ENCODE results near the gene RDH8.

The RDH8 gene

DNA sequence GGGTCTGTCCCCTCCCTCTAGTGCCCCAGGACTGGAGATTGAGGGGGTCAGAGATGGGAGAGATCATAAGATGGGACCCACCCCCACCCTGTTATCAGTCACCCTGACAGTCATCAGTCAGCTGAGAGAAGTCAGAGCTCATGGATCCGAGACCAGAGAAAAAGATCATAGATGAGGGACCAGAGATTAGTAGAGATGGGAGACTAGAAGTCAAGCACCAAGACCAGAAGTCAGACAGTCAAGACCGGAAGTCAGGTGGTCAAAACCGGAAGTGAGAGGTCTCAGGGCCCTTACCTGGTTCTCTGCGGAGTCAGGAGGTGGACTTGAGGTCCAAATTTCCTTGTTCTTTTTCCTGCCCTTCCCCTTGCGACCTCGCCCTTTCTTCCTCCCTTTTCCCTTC, 10.0 kb upstream of the RDH8 start:
- DNase-seq (ENCODE audit: low spot score) = no peak
- TF ChIP-seq, protein P1, sequence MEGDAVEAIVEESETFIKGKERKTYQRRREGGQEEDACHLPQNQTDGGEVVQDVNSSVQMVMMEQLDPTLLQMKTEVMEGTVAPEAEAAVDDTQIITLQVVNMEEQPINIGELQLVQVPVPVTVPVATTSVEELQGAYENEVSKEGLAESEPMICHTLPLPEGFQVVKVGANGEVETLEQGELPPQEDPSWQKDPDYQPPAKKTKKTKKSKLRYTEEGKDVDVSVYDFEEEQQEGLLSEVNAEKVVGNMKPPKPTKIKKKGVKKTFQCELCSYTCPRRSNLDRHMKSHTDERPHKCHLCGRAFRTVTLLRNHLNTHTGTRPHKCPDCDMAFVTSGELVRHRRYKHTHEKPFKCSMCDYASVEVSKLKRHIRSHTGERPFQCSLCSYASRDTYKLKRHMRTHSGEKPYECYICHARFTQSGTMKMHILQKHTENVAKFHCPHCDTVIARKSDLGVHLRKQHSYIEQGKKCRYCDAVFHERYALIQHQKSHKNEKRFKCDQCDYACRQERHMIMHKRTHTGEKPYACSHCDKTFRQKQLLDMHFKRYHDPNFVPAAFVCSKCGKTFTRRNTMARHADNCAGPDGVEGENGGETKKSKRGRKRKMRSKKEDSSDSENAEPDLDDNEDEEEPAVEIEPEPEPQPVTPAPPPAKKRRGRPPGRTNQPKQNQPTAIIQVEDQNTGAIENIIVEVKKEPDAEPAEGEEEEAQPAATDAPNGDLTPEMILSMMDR (IDR thresholded peaks at IDR 0.05; ENCODE audit: extremely low read depth, insufficient read depth, missing control alignments) = no peak
- in situ Hi-C loops (cut with MboI; ENCODE audit: low pct_unique_long_range_greater_than_20kb, low sequenced_read_pairs, unreplicated experiment) = no loop called here

DNA sequence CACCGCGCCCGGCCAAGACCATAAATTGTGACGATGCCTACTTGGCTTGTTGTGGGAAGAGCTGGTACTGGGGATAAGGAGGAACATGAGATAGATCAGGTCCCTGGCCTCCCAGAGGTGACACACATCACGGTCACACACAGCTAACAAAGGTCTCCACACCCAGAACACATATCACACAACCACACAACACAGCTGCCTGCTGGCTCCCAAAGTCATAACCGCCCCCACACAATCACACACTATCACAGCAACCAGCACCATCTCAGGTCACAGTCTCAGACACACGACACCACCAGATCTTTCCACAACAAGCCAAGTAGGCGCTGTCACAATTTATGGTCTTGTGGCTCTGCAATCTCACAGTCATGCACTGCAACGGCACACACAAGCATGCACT, 8.7 kb upstream of the RDH8 start:
- TF ChIP-seq, protein P1 (IDR thresholded peaks at IDR 0.05; ENCODE audit: extremely low read depth, insufficient read depth, missing control alignments) = no peak
- in situ Hi-C loops (cut with MboI; ENCODE audit: low pct_unique_long_range_greater_than_20kb, low sequenced_read_pairs, unreplicated experiment) = no loop called here
- no peak for DNase-seq (ENCODE audit: low spot score)

DNA sequence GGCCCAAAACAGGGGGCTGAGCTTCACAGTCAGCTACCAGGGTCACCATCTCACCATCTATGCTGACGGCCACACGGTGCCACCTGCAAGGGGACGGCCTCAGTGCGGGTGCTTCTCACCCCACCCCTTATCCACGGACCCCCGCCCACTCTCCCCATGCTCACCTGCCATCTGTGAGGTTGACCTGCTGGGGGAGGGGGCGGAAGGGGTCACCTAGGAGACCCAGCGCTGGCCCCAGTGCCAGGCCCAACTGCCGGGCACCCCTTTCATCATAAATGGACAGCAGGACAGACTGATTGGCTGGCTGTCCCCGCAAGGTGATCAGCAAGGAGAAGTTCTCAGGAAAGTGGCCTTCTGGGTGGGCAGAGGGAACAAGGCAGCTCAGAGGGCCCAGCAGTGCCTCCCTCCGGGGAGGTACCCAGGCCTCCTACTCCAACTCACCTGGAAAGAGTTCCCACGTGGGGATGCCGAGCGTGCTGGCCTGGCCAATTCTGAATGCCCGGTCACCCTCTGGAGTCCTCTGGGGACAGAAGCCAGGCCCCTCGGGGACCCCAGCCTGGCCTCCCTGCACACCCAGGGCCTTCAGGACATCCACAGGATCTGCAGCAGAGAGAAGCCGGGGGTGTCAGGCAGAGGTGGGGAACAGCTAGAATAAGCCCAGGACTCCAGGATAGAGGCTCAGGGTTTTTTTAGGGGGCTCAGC, 7.5 kb upstream of the RDH8 start:
- DNase-seq (ENCODE audit: low spot score) = no peak
- in situ Hi-C loops (cut with MboI; ENCODE audit: low pct_unique_long_range_greater_than_20kb, low sequenced_read_pairs, unreplicated experiment) = no loop called here
- TF ChIP-seq, protein P1 (IDR thresholded peaks at IDR 0.05; ENCODE audit: extremely low read depth, insufficient read depth, missing control alignments) = no peak

DNA sequence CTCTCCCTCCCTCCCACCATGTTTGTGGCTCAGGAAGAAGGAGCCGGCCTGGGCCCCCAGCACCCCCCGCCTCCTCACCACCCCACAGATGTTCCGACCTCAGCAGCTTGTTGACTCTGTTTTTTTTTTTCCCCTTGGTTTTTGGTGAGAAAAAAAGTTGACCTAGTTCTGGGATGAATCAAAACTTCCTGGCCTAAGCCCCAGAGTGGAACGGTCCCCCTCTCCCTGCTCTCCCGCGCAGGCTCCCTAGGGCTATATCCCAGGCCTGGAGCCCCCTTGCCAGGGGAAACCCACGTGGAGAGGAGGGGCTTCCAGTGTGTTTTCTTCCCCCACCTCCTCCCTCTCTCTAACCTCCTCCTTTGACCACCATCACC, 7.0 kb upstream of the RDH8 start:
- DNase-seq (ENCODE audit: low spot score) = no peak
- in situ Hi-C loops (cut with MboI; ENCODE audit: low pct_unique_long_range_greater_than_20kb, low sequenced_read_pairs, unreplicated experiment) = no loop called here
- TF ChIP-seq, protein P1 (IDR thresholded peaks at IDR 0.05; ENCODE audit: extremely low read depth, insufficient read depth, missing control alignments) = no peak

DNA sequence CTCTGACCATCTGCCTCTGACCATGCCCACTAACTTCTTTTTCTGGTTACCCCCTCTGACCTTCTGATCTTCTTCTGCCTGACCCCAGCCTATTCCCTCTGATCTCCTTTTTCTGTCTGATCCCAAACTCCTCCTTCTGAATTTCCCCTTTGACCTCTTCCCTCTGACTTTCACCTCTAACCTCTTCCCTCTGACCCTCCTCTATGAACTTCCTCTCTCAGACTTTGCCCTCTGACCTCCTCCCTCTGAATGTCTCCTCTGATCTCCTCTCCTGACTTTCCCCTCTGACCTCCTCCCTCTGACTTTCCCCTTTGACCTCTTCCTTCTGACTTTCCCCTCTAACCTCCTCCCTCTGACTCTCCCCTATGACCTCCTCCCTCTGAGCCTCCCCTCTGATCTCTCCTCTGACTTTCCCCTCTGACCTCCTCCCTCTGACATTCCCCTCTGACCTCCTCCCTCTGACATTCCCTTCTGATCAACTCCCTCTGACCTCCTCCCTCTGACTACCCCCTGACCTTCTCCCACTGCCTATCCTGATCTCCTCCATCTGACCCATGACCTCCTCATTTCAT, 6.4 kb upstream of the RDH8 start:
- in situ Hi-C loops (cut with MboI; ENCODE audit: low pct_unique_long_range_greater_than_20kb, low sequenced_read_pairs, unreplicated experiment) = no loop called here
- DNase-seq (ENCODE audit: low spot score) = no peak
- TF ChIP-seq, protein P1 (IDR thresholded peaks at IDR 0.05; ENCODE audit: extremely low read depth, insufficient read depth, missing control alignments) = no peak

DNA sequence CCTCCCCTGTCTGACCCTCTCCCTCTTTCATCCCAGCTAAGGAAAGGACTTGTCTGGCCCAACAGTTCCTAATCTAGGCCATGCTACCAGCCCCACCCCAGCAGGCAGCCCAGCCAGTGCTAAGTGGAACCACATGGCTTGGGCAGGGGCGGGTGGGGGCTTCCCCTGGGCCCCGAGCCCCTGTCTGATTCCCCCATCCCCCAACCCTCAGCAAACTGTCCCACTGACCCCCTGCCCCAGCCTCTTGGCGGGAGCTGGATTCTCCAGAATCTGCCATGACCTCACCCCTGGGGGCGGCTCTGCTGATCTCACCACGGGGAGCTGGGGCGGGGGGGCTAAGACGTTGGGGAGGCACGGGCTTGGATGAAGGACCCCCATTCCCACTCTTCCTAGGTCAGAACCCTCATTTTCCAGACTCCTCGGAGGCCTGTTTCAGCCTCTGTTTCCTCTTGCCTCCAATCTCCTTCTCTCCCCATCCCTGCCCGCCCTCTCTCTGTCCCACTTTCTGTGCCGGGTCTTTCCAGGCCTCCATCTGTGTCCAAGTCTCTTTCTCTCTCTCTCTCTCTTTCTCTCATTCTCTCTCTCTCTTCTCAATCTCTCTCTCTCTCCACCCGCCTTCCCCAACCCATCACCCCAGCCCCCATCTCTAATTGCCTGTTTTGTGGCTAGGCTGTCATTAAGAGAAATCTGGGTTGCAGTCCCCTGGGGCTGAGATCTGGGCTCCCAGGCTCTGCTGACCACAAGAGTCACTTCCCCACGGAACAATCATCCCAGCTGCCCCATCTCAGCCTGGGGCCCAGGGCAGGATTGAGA, 5.7 kb upstream of the RDH8 start:
- in situ Hi-C loops (cut with MboI; ENCODE audit: low pct_unique_long_range_greater_than_20kb, low sequenced_read_pairs, unreplicated experiment) = no loop called here
- no peak for DNase-seq (ENCODE audit: low spot score)
- TF ChIP-seq, protein P1 (IDR thresholded peaks at IDR 0.05; ENCODE audit: extremely low read depth, insufficient read depth, missing control alignments) = no peak

All from GM13977 (cell line).